Measurements from ENCODE around the gene HOXD8. TPM values are rescaled to one million over a fixed set of nuclear protein-coding genes. Genes with fewer than 3 reads are reported as not detected.

Gene HOXD8
- polyA plus RNA-seq, 1 of the 3 experiments (the other 2 are of a cell fraction): 6.4 TPM

DNA sequence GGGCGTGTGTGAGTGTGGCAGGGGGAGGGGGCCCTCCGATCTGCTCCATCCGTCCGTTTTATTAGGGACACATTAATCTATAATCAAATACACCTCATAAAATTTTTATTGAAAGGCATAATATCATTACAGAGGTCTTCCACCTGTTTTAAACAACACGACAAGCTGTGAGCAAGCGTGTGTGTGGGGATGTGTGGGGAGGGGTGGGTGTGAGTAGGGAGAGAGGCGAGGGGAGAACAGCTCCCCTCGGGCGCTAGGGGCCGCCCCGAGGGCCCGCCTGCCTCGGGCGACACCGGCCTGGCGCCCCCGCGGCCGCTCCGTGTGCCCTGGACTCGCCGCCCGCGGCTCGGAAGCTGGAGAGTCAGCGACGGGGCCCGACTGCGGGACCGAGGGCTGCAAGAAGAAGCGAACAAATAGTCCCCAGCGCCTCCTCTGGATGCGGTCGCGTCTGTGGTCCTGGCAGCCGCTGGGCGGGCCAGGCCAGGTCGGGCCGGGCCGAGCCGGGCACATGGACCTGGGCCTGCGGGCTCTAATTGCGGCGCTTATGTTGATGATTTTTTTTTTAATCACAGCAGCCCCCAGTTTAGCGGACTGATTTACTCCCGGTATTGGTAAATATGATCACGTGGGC lies 7.3 kb upstream of the HOXD8 start (continued):
- TF ChIP-seq NFIC (IDR thresholded peaks at IDR 0.05; ENCODE audit: borderline replicate concordance): no peak
- TF ChIP-seq SMC3 (IDR thresholded peaks at IDR 0.05; ENCODE audit: low read depth, low read length): no peak

DNA sequence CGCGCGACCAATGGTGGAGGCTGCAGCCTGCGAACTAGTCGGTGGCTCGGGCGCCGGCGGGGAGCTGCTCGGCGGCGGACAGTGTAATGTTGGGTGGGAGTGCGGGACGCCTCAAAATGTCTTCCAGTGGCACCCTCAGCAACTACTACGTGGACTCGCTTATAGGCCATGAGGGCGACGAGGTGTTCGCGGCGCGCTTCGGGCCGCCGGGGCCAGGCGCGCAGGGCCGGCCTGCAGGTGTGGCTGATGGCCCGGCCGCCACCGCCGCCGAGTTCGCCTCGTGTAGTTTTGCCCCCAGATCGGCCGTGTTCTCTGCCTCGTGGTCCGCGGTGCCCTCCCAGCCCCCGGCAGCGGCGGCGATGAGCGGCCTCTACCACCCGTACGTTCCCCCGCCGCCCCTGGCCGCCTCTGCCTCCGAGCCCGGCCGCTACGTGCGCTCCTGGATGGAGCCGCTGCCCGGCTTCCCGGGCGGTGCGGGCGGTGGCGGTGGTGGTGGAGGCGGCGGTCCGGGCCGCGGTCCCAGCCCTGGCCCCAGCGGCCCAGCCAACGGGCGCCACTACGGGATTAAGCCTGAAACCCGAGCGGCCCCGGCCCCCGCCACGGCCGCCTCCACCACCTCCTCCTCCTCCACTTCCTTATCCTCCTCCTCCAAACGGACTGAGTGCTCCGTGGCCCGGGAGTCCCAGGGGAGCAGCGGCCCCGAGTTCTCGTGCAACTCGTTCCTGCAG lies 6.7 kb upstream of the HOXD8 start, which contains the start of gene HOXD9:
TSS of gene HOXD9 (plus strand) at position 37 of the 728 bp plus-strand sequence. CDS start at position 87, 50 bp downstream.
- H3K9me3 ChIP-seq: no peaks in the 10 kb centered on the region
- peak within 1 kb of the TSS; percentile 94 for H2AFZ ChIP-seq (ENCODE audit: low read depth)
- TF ChIP-seq, protein P1, sequence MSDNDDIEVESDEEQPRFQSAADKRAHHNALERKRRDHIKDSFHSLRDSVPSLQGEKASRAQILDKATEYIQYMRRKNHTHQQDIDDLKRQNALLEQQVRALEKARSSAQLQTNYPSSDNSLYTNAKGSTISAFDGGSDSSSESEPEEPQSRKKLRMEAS (IDR thresholded peaks at IDR 0.05; ENCODE audit: low read depth): no peak
- TF ChIP-seq POLR2AphosphoS5 (IDR thresholded peaks at IDR 0.05; ENCODE audit: low read depth, low read length) (peak; percentile 80), MXI1 (IDR thresholded peaks at IDR 0.05; ENCODE audit: low read depth, low read length) (peak; percentile 76; the same call in 1 of the 2 replicates), TAF1 (IDR thresholded peaks at IDR 0.05; ENCODE audit: borderline replicate concordance, low read depth, low read length) (peak; percentile 54; the same call in 1 of the 2 replicates)
- H3K4me2 ChIP-seq: peak within 1 kb of the TSS; percentile 84
- ChIA-PET POLR2A (interaction anchor here (0.5 to 4.1 kb wide), 12 partner anchors 9 to 1066 kb away, joined by 3 to 27 read pairs (median 4); partner anchors contain the start of gene HOXD1), CTCF (interaction anchor here (0.6 to 26.1 kb wide), 19 partner anchors 8 to 1038 kb away, joined by 3 to 1047 read pairs (median 5); partner anchors contain the start of genes HOXD10, HOXD11 and HOXD13)
- H3K4me1 ChIP-seq (ENCODE audit: control insufficient read depth in 1 of 2, insufficient read depth in 2 of 2, low read depth in 1 of 2, low read length in 1 of 2): peaks cover 4 to 16% of the 10 kb centered on the region in 2 experiments; a peak in 3 of 4 replicates
- DNase-seq: peak; percentile 93
- no peaks in the 10 kb centered on the region for H3K9me2 ChIP-seq
- H4K20me1 ChIP-seq (ENCODE audit: insufficient read depth): no peaks in the 10 kb centered on the region
- H3F3A ChIP-seq (replicated peaks; ENCODE audit: insufficient read depth): peaks cover 3% of the 10 kb centered on the region
- peak within 1 kb of the TSS; percentile 63 for H3K9ac ChIP-seq
- peaks cover 5% of the 10 kb centered on the region for H3K27me3 ChIP-seq (ENCODE audit: insufficient read depth)
- no peaks in the 10 kb centered on the region for H3K79me2 ChIP-seq (ENCODE audit: insufficient read depth)
- WGBS (ENCODE audit: low lambda C conversion rate): 33% methylated on average over 37 of the region's 84 CpGs
- peak within 1 kb of the TSS in 1 of 2 experiments; percentile 87; a peak in 2 of 4 replicates for H3K27ac ChIP-seq (ENCODE audit: low read depth in 2 of 2, low read length in 1 of 2)
- H3K4me3 ChIP-seq (ENCODE audit: low read depth in 2 of 2, low read length in 1 of 2): peak within 1 kb of the TSS; percentile 66 to 78
- H3K36me3 ChIP-seq (replicated peaks in 1 of 2; ENCODE audit: control insufficient read depth in 1 of 2, insufficient read depth in 2 of 2, low read length in 1 of 2): no peaks in the 10 kb centered on the region

- Histone ChIP-seq H4K20me1 (ENCODE audit: insufficient read depth) (no peaks in the 10 kb centered on the region), H2AFZ (ENCODE audit: low read depth) (peak overlapping the region; percentile 94; the same call in 1 of the 2 replicates), H3K4me3 (ENCODE audit: low read depth in 2 of 2, low read length in 1 of 2) (peak overlapping the region; percentile 66 to 78), H3F3A (replicated peaks; ENCODE audit: insufficient read depth) (peaks cover 3% of the 10 kb centered on the region), H3K79me2 (ENCODE audit: insufficient read depth) (no peaks in the 10 kb centered on the region), H3K27me3 (ENCODE audit: insufficient read depth) (no peaks in the 10 kb centered on the region; the same call in none of the 2 replicates), H3K4me1 (ENCODE audit: control insufficient read depth in 1 of 2, insufficient read depth in 2 of 2, low read depth in 1 of 2, low read length in 1 of 2) (peaks cover 4 to 16% of the 10 kb centered on the region in 2 experiments; a peak in 3 of 4 replicates), H3K9ac (peak overlapping the region; percentile 63), H3K9me3 (no peaks in the 10 kb centered on the region), H3K4me2 (peak overlapping the region; percentile 84), H3K36me3 (replicated peaks in 1 of 2; ENCODE audit: control insufficient read depth in 1 of 2, insufficient read depth in 2 of 2, low read length in 1 of 2) (no peaks in the 10 kb centered on the region), H3K27ac (ENCODE audit: low read depth in 2 of 2, low read length in 1 of 2) (peak overlapping the region in 1 of 2 experiments; percentile 87; a peak in 2 of 4 replicates), H3K9me2 (no peaks in the 10 kb centered on the region)
- CTCF ChIA-PET: interaction anchor here (0.6 to 26.1 kb wide), 10 partner anchors 10 to 1038 kb away, joined by 3 to 1047 read pairs (median 16); partner anchors contain the start of genes HOXD10 and HOXD11
- TF ChIP-seq SIN3A (IDR thresholded peaks at IDR 0.05; ENCODE audit: borderline replicate concordance, low read depth, low read length): peak; percentile 12; the same call in 1 of the 2 replicates
- TF ChIP-seq, protein P1 (IDR thresholded peaks at IDR 0.05; ENCODE audit: low read depth): no peak
- POLR2A ChIA-PET: interaction anchor here (0.5 to 4.1 kb wide), 5 partner anchors 8 to 1065 kb away, joined by 3 to 27 read pairs (median 6); no protein-coding TSS in a partner anchor
- no peak for DNase-seq
- 35% methylated on average over 27 of the region's 40 CpGs for WGBS (ENCODE audit: low lambda C conversion rate)
Observed at GRCh38 chr2:176123411-176124109, 5.9 kb upstream of the HOXD8 start.

Measured in SK-N-SH (cell line).